Prostate gland (tissue), 2 donors: ENCODE data around the gene ZBTB9.

Experiments
- POLR2A ChIP-seq: fragments of 450-650 bp; IDR thresholded peaks from one replicate; pipeline ENCODE4 v1.6.1; 2016; ENCODE audit warnings: antibody characterized with exemption, mild to moderate bottlenecking
- TF ChIP-seq, protein P1 (sequence below), 4 experiments: fragments of 200-600 bp in 2 of 4; fragments of 450-650 bp in 2 of 4; sonication (generic) in 2 of 4; IDR thresholded peaks; 1 replicate in 3 of 4; 2 replicates in 1 of 4; pipeline ENCODE4 v1.5.1; 2016 to 2019; ENCODE audit warnings: antibody characterized with exemption in 4 of 4, mild to moderate bottlenecking in 2 of 4, moderate library complexity in 2 of 4

DNA sequence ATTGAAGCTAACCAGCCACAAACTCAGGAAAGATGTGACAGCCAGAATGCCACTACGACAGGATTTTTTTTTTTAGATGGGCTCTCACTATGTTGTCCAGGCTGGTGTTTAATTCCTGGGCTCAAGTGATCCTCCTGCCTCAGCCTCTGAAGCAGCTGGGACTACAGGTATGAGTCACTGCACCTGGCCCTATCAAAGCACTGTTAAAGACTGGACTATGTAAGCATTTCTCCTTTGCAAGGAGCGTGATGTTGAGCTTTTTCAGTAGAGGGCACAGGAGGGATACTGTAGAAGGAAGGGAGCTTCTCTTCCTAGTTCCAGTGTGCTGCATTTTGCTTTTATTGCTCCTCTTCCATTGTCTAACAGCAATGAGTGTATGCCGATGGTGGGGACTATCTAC, 35.8 kb downstream of the ZBTB9 start:
- TF ChIP-seq, protein P1, sequence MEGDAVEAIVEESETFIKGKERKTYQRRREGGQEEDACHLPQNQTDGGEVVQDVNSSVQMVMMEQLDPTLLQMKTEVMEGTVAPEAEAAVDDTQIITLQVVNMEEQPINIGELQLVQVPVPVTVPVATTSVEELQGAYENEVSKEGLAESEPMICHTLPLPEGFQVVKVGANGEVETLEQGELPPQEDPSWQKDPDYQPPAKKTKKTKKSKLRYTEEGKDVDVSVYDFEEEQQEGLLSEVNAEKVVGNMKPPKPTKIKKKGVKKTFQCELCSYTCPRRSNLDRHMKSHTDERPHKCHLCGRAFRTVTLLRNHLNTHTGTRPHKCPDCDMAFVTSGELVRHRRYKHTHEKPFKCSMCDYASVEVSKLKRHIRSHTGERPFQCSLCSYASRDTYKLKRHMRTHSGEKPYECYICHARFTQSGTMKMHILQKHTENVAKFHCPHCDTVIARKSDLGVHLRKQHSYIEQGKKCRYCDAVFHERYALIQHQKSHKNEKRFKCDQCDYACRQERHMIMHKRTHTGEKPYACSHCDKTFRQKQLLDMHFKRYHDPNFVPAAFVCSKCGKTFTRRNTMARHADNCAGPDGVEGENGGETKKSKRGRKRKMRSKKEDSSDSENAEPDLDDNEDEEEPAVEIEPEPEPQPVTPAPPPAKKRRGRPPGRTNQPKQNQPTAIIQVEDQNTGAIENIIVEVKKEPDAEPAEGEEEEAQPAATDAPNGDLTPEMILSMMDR (IDR thresholded peaks at IDR 0.05) = no peak
- no peak for TF ChIP-seq POLR2A
